Lower lobe of right lung (tissue), 2 donors: ENCODE results near the gene GUCD1. TPM values are rescaled to one million over a fixed set of nuclear protein-coding genes. Genes with fewer than 3 reads are reported as not detected.

Experiments used
- ATAC-seq, 2 donors: fragments of 200-7000 bp; cut with Tn5 transposase; one replicate each; pipeline ENCODE4 v1.9.1; 2020 to 2022; ENCODE audit warnings: mild to moderate bottlenecking in 2 of 2, moderate library complexity in 2 of 2
- DNase-seq: peaks from one replicate; pipeline ENCODE4 v3.0.0-alpha.2; 2020
- H3K27ac ChIP-seq: fragments of 200-600 bp; one replicate; pipeline ENCODE4 v1.8.0; 2022
- H3K27me3 ChIP-seq: fragments of 200-600 bp; one replicate; pipeline ENCODE4 v1.8.0; 2022; ENCODE audit warnings: low read depth
- H3K36me3 ChIP-seq: fragments of 200-600 bp; one replicate; pipeline ENCODE4 v1.8.0; 2022; ENCODE audit warnings: mild to moderate bottlenecking
- H3K4me1 ChIP-seq: fragments of 200-600 bp; one replicate; pipeline ENCODE4 v1.8.0; 2022
- H3K4me3 ChIP-seq: fragments of 200-600 bp; one replicate; pipeline ENCODE4 v1.8.0; 2022; ENCODE audit warnings: mild to moderate bottlenecking
- H3K9me3 ChIP-seq: fragments of 200-600 bp; one replicate; pipeline ENCODE4 v1.8.0; 2022
- CTCF ChIP-seq: fragments of 200-600 bp; IDR thresholded peaks from one replicate; pipeline ENCODE4 v1.8.0; 2022; ENCODE audit warnings: antibody characterized with exemption, mild to moderate bottlenecking
- intact Hi-C: fragments of 100-400 bp; cut with DNase I; formaldehyde crosslinking; loops from one replicate; pipeline ENCODE4 v1.11.0; 2022
- total RNA-seq: library from RNA; stranded (reverse); fragmentation: NEBNext Ultra II Directional; extraction: Animal tissue kit (Norgen Biotek cat#: 25700); gene quantifications from one replicate; pipeline ENCODE4 v1.2.1, GENCODE V29; 2021
- donor health status: DM: no; HTN: yes; CAD: no; lungs with severe emphysema.

The GUCD1 gene
- total RNA-seq, 1 donor from 2014 or later: 120 TPM

GRCh38 chr22:24571266-24571665 is 16.3 kb upstream of the GUCD1 start:
- intact Hi-C loops: no loop called here
- DNase-seq (no peak), ATAC-seq (no peak)
- Histone ChIP-seq H3K4me3 (no peak overlapping the region), H3K27me3 (no peaks in the 10 kb centered on the region), H3K4me1 (peaks cover 11% of the 10 kb centered on the region), H3K27ac (no peak overlapping the region), H3K36me3 (peaks cover 77% of the 10 kb centered on the region), H3K9me3 (no peaks in the 10 kb centered on the region)
- TF ChIP-seq CTCF: no peak

GRCh38 chr22:24567668-24568067 is 12.7 kb upstream of the GUCD1 start:
- TF ChIP-seq CTCF: no peak
- ATAC-seq (peak; percentile 18 to 46), DNase-seq (no peak)
- no peaks in the 10 kb centered on the region for H3K9me3 ChIP-seq
- H3K4me1 ChIP-seq: peaks cover 37% of the 10 kb centered on the region
- H3K4me3 ChIP-seq: no peak overlapping the region
- H3K27ac ChIP-seq: no peak overlapping the region
- no peaks in the 10 kb centered on the region for H3K27me3 ChIP-seq
- intact Hi-C loops: no loop called here
- H3K36me3 ChIP-seq: peaks cover 77% of the 10 kb centered on the region

GRCh38 chr22:24566899-24567511 is 12.1 kb upstream of the GUCD1 start:
- Histone ChIP-seq H3K27me3 (no peaks in the 10 kb centered on the region), H3K4me3 (no peak overlapping the region), H3K27ac (no peak overlapping the region), H3K4me1 (peaks cover 42% of the 10 kb centered on the region), H3K36me3 (peaks cover 77% of the 10 kb centered on the region), H3K9me3 (no peaks in the 10 kb centered on the region)
- no peak for TF ChIP-seq CTCF
- DNase-seq (no peak), ATAC-seq (peak; percentile 58 to 69)
- intact Hi-C loops: no loop called here

GRCh38 chr22:24565077-24565476 is 10.1 kb upstream of the GUCD1 start:
- intact Hi-C loops: no loop called here
- H3K27me3 ChIP-seq: no peaks in the 10 kb centered on the region
- H3K9me3 ChIP-seq: no peaks in the 10 kb centered on the region
- no peak for TF ChIP-seq CTCF
- no peak overlapping the region for H3K27ac ChIP-seq
- peaks cover 42% of the 10 kb centered on the region for H3K4me1 ChIP-seq
- no peak overlapping the region for H3K4me3 ChIP-seq
- peaks cover 73% of the 10 kb centered on the region for H3K36me3 ChIP-seq
- no peak for ATAC-seq
- no peak for DNase-seq

GRCh38 chr22:24564376-24565058 is 9.6 kb upstream of the GUCD1 start:
- ATAC-seq (no peak), DNase-seq (no peak)
- no peak overlapping the region for H3K27ac ChIP-seq
- no peaks in the 10 kb centered on the region for H3K27me3 ChIP-seq
- H3K4me1 ChIP-seq: peaks cover 42% of the 10 kb centered on the region
- intact Hi-C loops: no loop called here
- H3K4me3 ChIP-seq: no peak overlapping the region
- TF ChIP-seq CTCF: no peak
- no peaks in the 10 kb centered on the region for H3K9me3 ChIP-seq
- H3K36me3 ChIP-seq: peaks cover 73% of the 10 kb centered on the region
